Duodenal mucosa (tissue), 2 donors: ENCODE data around the gene OSCAR.
"Not testable (repeated sequence)": the region's sequence is repeated elsewhere in the genome, so short reads cannot be mapped to it uniquely, and the experiment has no call there.

ENCODE experiments used
- H3K27ac ChIP-seq: one replicate; pipeline ENCODE4 v1.7.0; 2013; ENCODE audit warnings: low read depth, low read length
- H3K27me3 ChIP-seq, 2 donors: one replicate each; pipeline ENCODE4 v1.7.0; 2013; ENCODE audit warnings: low read length in 2 of 2, control low read depth in 1 of 2; ENCODE audit not compliant: insufficient read depth in 2 of 2, control insufficient read depth in 1 of 2
- H3K36me3 ChIP-seq, 2 donors: one replicate each; pipeline ENCODE4 v1.7.0; 2013; ENCODE audit warnings: low read length in 2 of 2, control low read depth in 1 of 2; ENCODE audit not compliant: insufficient read depth in 2 of 2, control insufficient read depth in 1 of 2
- H3K4me1 ChIP-seq, 2 donors: one replicate each; pipeline ENCODE4 v1.7.0; 2013; ENCODE audit warnings: low read length in 2 of 2, control low read depth in 1 of 2; ENCODE audit not compliant: insufficient read depth in 2 of 2, control insufficient read depth in 1 of 2
- H3K4me3 ChIP-seq, 2 donors: one replicate each; pipeline ENCODE4 v1.7.0; 2013; ENCODE audit warnings: low read length in 2 of 2, low read depth in 1 of 2
- H3K9ac ChIP-seq, 2 donors: one replicate each; pipeline ENCODE4 v1.7.0; 2013; ENCODE audit warnings: low read length in 2 of 2, low read depth in 1 of 2
- H3K9me3 ChIP-seq, 2 donors: one replicate each; pipeline ENCODE4 v1.7.0; 2013; ENCODE audit warnings: low read length in 2 of 2, control low read depth in 1 of 2; ENCODE audit not compliant: control insufficient read depth in 1 of 2

Gene OSCAR

GRCh38 chr19:54105796-54106195 is 5.2 kb upstream of the OSCAR start:
- Histone ChIP-seq H3K4me3 (no peak overlapping the region), H3K36me3 (peaks cover 17 to 51% of the 10 kb centered on the region in 2 donors), H3K9ac (no peak overlapping the region), H3K27ac (no peak overlapping the region), H3K27me3 (no peaks in the 10 kb centered on the region), H3K9me3 (no peaks in the 10 kb centered on the region), H3K4me1 (peaks cover 4 to 8% of the 10 kb centered on the region in 2 donors)

- H3K9me3 ChIP-seq, result no peaks in the 10 kb centered on the region
- no peak overlapping the region for H3K9ac ChIP-seq
- peaks cover 4 to 8% of the 10 kb centered on the region in 2 donors for H3K4me1 ChIP-seq
- H3K27me3 ChIP-seq, result no peaks in the 10 kb centered on the region
- no peak overlapping the region for H3K27ac ChIP-seq
- peaks cover 17 to 45% of the 10 kb centered on the region in 2 donors for H3K36me3 ChIP-seq
- H3K4me3 ChIP-seq, result no peak overlapping the region
Observed at GRCh38 chr19:54104998-54105715, 4.6 kb upstream of the OSCAR start.

- Histone ChIP-seq H3K4me1 (peaks cover 4 to 8% of the 10 kb centered on the region in 2 donors), H3K27me3 (no peaks in the 10 kb centered on the region), H3K9ac (peak within 1 kb of the TSS; percentile 87 to 99), H3K27ac (peak within 1 kb of the TSS; percentile 30), H3K4me3 (peak within 1 kb of the TSS; percentile 96 to 99), H3K36me3 (peaks cover 9 to 20% of the 10 kb centered on the region in 2 donors), H3K9me3 (no peaks in the 10 kb centered on the region)
Observed at GRCh38 chr19:54102421-54103169, 2.0 kb upstream of the OSCAR start, which contains the start of gene NDUFA3. NDUFA3 (plus strand) TSS chr19:54102855; CDS start chr19:54102879, 24 bp downstream.

- peaks cover 4 to 13% of the 10 kb centered on the region in 2 donors for H3K4me1 ChIP-seq
- H3K9ac ChIP-seq, H3K27ac ChIP-seq, H3K27me3 ChIP-seq, H3K36me3 ChIP-seq, H3K9me3 ChIP-seq, H3K4me3 ChIP-seq: not testable (repeated sequence)
Observed at GRCh38 chr19:54099903-54100255, 724 bp downstream of the OSCAR start.

- H3K27me3 ChIP-seq, result peaks cover 0 to 3% of the 10 kb centered on the region in 2 donors
- no peaks in the 10 kb centered on the region for H3K9me3 ChIP-seq
- H3K4me1 ChIP-seq, result peaks cover 4 to 13% of the 10 kb centered on the region in 2 donors
- no peak overlapping the region for H3K4me3 ChIP-seq
- no peak overlapping the region for H3K9ac ChIP-seq
- H3K36me3 ChIP-seq, result no peaks in the 10 kb centered on the region
- no peak overlapping the region for H3K27ac ChIP-seq
Observed at GRCh38 chr19:54099190-54099902, 1.3 kb downstream of the OSCAR start.

GRCh38 chr19:54096617-54097106 is 3.9 kb downstream of the OSCAR start:
- Histone ChIP-seq H3K27me3 (peaks cover 0 to 3% of the 10 kb centered on the region in 2 donors), H3K27ac (no peak overlapping the region), H3K36me3 (no peaks in the 10 kb centered on the region), H3K9me3 (no peaks in the 10 kb centered on the region), H3K9ac (peak overlapping the region in 1 of 2 donors; percentile 23), H3K4me3 (peak overlapping the region; percentile 43 to 58), H3K4me1 (peaks cover 0 to 5% of the 10 kb centered on the region in 2 donors)

GRCh38 chr19:54095859-54096616 is 4.6 kb downstream of the OSCAR start:
- H3K9ac ChIP-seq, result peak overlapping the region in 1 of 2 donors; percentile 23
- not testable (repeated sequence) for H3K4me1 ChIP-seq, H3K27ac ChIP-seq, H3K27me3 ChIP-seq, H3K36me3 ChIP-seq, H3K9me3 ChIP-seq
- peak overlapping the region; percentile 45 to 47 for H3K4me3 ChIP-seq

- no peaks in the 10 kb centered on the region for H3K9me3 ChIP-seq
- no peak overlapping the region for H3K9ac ChIP-seq
- H3K36me3 ChIP-seq, result no peaks in the 10 kb centered on the region
- H3K27ac ChIP-seq, result no peak overlapping the region
- H3K4me1 ChIP-seq, result peaks cover 0 to 5% of the 10 kb centered on the region in 2 donors
- peaks cover 0 to 3% of the 10 kb centered on the region in 2 donors for H3K27me3 ChIP-seq
- H3K4me3 ChIP-seq, result peak overlapping the region in 1 of 2 donors; percentile 45
Observed at GRCh38 chr19:54095136-54095858, 5.3 kb downstream of the OSCAR start.

GRCh38 chr19:54094426-54095000 is 6.1 kb downstream of the OSCAR start:
- Histone ChIP-seq H3K27me3 (peaks cover 0 to 3% of the 10 kb centered on the region in 2 donors), H3K27ac (no peak overlapping the region), H3K36me3 (no peaks in the 10 kb centered on the region), H3K9me3 (no peaks in the 10 kb centered on the region), H3K9ac (no peak overlapping the region), H3K4me1 (peaks cover 0 to 5% of the 10 kb centered on the region in 2 donors), H3K4me3 (no peak overlapping the region)
